Large intestine (tissue), 3 donors: ENCODE measurements around the gene TRIAP1. TPM values are rescaled to one million over a fixed set of nuclear protein-coding genes. Genes with fewer than 3 reads are reported as not detected.
A peak's percentile ranks its signal among the peaks of the same experiment; 100 is the strongest.

Source experiments
- DNase-seq, 2 donors: peaks; one replicate each; pipeline versions ENCODE4 v3.0.0 to v3.0.0-alpha.2; 2013
- H3K27ac ChIP-seq: one replicate; pipeline ENCODE4 v1.5.1; 2013; ENCODE audit warnings: low read length
- H3K27me3 ChIP-seq: 2 replicates; pipeline ENCODE4 v1.6.1; 2013; ENCODE audit warnings: low read length; ENCODE audit not compliant: control insufficient read depth, insufficient read depth
- H3K36me3 ChIP-seq: 2 replicates; pipeline ENCODE4 v1.6.1; 2013; ENCODE audit warnings: low read length; ENCODE audit not compliant: control insufficient read depth, insufficient read depth
- H3K4me1 ChIP-seq: one replicate; pipeline ENCODE4 v1.6.1; 2013; ENCODE audit warnings: low read length; ENCODE audit not compliant: control insufficient read depth, insufficient read depth
- H3K4me3 ChIP-seq: one replicate; pipeline ENCODE4 v1.5.1; 2013; ENCODE audit warnings: low read length
- H3K9me3 ChIP-seq: one replicate; pipeline ENCODE4 v1.6.1; 2013; ENCODE audit warnings: mild to moderate bottlenecking, low read depth, low read length, moderate library complexity; ENCODE audit not compliant: control insufficient read depth
- WGBS: methylation state at CpG from one replicate; pipeline ENCODE4 v1.1.5; 2013; ENCODE audit warnings: low lambda C conversion rate; ENCODE audit not compliant: insufficient coverage; 5-methylcytosine and 5-hydroxymethylcytosine counted together
- polyA plus RNA-seq: library from polyadenylated mRNA; unstranded; fragments of 120-200 nt; gene quantifications from one replicate; pipeline ENCODE4 v1.2.1, GENCODE V29; 2013

TRIAP1 gene
- polyA plus RNA-seq, 1 donor = 32.7 TPM

- no peaks in the 10 kb centered on the region for H3K27me3 ChIP-seq
- DNase-seq = no peak
These were observed 37.4 kb upstream of the TRIAP1 start for GRCh38 chr12:120483621-120484020.

GRCh38 chr12:120481022-120481767 lies 35.0 kb upstream of the TRIAP1 start:
- Histone ChIP-seq H3K27me3 (no peaks in the 10 kb centered on the region), H3K4me3 (no peak overlapping the region), H3K36me3 (peaks cover 2% of the 10 kb centered on the region), H3K9me3 (no peaks in the 10 kb centered on the region), H3K27ac (no peak overlapping the region), H3K4me1 (no peaks in the 10 kb centered on the region)
- WGBS = no CpG with 5 or more reads among the region's 9 CpGs
- DNase-seq = no peak

More at GRCh38 chr12:120483621-120484020, 37.4 kb upstream of the TRIAP1 start:
- Histone ChIP-seq H3K4me1 (no peaks in the 10 kb centered on the region), H3K4me3 (no peak overlapping the region), H3K27ac (no peak overlapping the region), H3K36me3 (peaks cover 2% of the 10 kb centered on the region), H3K9me3 (no peaks in the 10 kb centered on the region)
- no CpG with 5 or more reads among the region's 1 CpG for WGBS

- Histone ChIP-seq H3K36me3 (peaks cover 2% of the 10 kb centered on the region), H3K27me3 (no peaks in the 10 kb centered on the region), H3K27ac (no peak overlapping the region), H3K9me3 (no peaks in the 10 kb centered on the region), H3K4me3 (no peak overlapping the region), H3K4me1 (no peaks in the 10 kb centered on the region)
- DNase-seq = no peak
- WGBS = no CpG with 5 or more reads among the region's 1 CpG
These were observed 34.0 kb upstream of the TRIAP1 start for GRCh38 chr12:120480211-120480610.

- no peak overlapping the region for H3K27ac ChIP-seq
- DNase-seq = no peak
- H3K36me3 ChIP-seq = peaks cover 2% of the 10 kb centered on the region
- H3K9me3 ChIP-seq = no peaks in the 10 kb centered on the region
- WGBS = no CpG with 5 or more reads among the region's 1 CpG
- H3K4me3 ChIP-seq = no peak overlapping the region
- H3K4me1 ChIP-seq = no peaks in the 10 kb centered on the region
- H3K27me3 ChIP-seq = no peaks in the 10 kb centered on the region
These were observed 33.3 kb upstream of the TRIAP1 start for GRCh38 chr12:120479458-120479857.

- no peak overlapping the region for H3K4me3 ChIP-seq
- no peaks in the 10 kb centered on the region for H3K9me3 ChIP-seq
- H3K27me3 ChIP-seq = no peaks in the 10 kb centered on the region
- no peaks in the 10 kb centered on the region for H3K4me1 ChIP-seq
- H3K27ac ChIP-seq = no peak overlapping the region
- no CpG with 5 or more reads among the region's 1 CpG for WGBS
- DNase-seq = no peak
- H3K36me3 ChIP-seq = no peaks in the 10 kb centered on the region
These were observed 29.5 kb upstream of the TRIAP1 start for GRCh38 chr12:120475643-120476042.

GRCh38 chr12:120474616-120474960 lies 28.4 kb upstream of the TRIAP1 start:
- Histone ChIP-seq H3K4me3 (no peak overlapping the region), H3K27ac (no peak overlapping the region), H3K4me1 (peaks cover 3% of the 10 kb centered on the region), H3K36me3 (no peaks in the 10 kb centered on the region), H3K9me3 (no peaks in the 10 kb centered on the region), H3K27me3 (no peaks in the 10 kb centered on the region)
- no CpG with 5 or more reads among the region's 2 CpGs for WGBS
- no peak for DNase-seq

- Histone ChIP-seq H3K4me1 (peaks cover 3% of the 10 kb centered on the region), H3K36me3 (no peaks in the 10 kb centered on the region), H3K27me3 (no peaks in the 10 kb centered on the region), H3K9me3 (no peaks in the 10 kb centered on the region), H3K27ac (no peak overlapping the region), H3K4me3 (no peak overlapping the region)
- DNase-seq = no peak
- WGBS = 60% methylated on average over 1 of the region's 6 CpGs
These were observed 27.8 kb upstream of the TRIAP1 start for GRCh38 chr12:120473807-120474615.

GRCh38 chr12:120472521-120472920 lies 26.3 kb upstream of the TRIAP1 start:
- DNase-seq = no peak
- Histone ChIP-seq H3K36me3 (no peaks in the 10 kb centered on the region), H3K4me3 (no peak overlapping the region), H3K27me3 (no peaks in the 10 kb centered on the region), H3K9me3 (no peaks in the 10 kb centered on the region), H3K4me1 (peaks cover 8% of the 10 kb centered on the region), H3K27ac (no peak overlapping the region)

- Histone ChIP-seq H3K4me1 (peaks cover 8% of the 10 kb centered on the region), H3K36me3 (peaks cover 12% of the 10 kb centered on the region), H3K27ac (peak overlapping the region; percentile 53), H3K9me3 (no peaks in the 10 kb centered on the region), H3K27me3 (no peaks in the 10 kb centered on the region), H3K4me3 (peak overlapping the region; percentile 77)
- 73% methylated on average over 3 of the region's 26 CpGs for WGBS
- DNase-seq = no peak
These were observed 24.1 kb upstream of the TRIAP1 start for GRCh38 chr12:120470150-120470784.

GRCh38 chr12:120469450-120470149 lies 23.4 kb upstream of the TRIAP1 start, which contains the start of gene SRSF9:
Gene SRSF9, minus strand, starts transcription at chr12:120469748. Its CDS starts 139 bp downstream, at chr12:120469609.
- Histone ChIP-seq H3K36me3 (peaks cover 19% of the 10 kb centered on the region), H3K27me3 (no peaks in the 10 kb centered on the region), H3K4me3 (peak within 1 kb of the TSS; percentile 77), H3K4me1 (peaks cover 8% of the 10 kb centered on the region), H3K9me3 (no peaks in the 10 kb centered on the region), H3K27ac (peak within 1 kb of the TSS; percentile 78)
- DNase-seq = peak; percentile 98
- no CpG with 5 or more reads among the region's 88 CpGs for WGBS
